ENCODE results near the gene PNPLA3. TPM values are rescaled to one million over a fixed set of nuclear protein-coding genes. Genes with fewer than 3 reads are reported as not detected.

PNPLA3 gene
- total and polyA plus RNA-seq, 12 donors, result 0.08 to 0.95 (median 0.27) TPM; not detected in 5

DNA sequence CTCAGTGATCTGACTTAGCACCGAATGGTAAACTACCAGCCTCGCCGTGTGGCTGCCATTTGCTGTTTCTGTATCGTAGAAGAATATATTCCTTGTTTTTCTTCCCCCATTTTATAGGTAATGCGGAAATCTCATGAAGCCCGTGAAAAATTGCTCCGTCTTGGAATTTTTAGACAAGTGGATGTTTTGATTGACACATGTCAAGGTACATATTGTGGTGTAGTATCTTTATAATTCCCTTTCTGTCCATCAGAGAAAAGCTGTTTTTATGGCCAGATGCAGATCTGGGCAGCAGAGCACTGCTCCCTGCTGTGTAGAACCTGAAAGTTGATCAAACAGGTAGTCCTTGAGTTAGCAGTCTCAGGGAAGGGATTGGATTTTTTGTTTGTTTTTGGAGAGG is 45.0 kb downstream of the PNPLA3 start:
- no peak for ATAC-seq
- no peak overlapping the region for H3K27ac ChIP-seq
- DNase-seq, result no peak
- no peaks in the 10 kb centered on the region for H3K9me3 ChIP-seq
- no peaks in the 10 kb centered on the region for H3K27me3 ChIP-seq
- peaks cover 0 to 100% (median 79%) of the 10 kb centered on the region in 9 donors for H3K36me3 ChIP-seq
- WGBS, 2 donors, result 96 to 98% methylated on average over 7 of the region's 7 CpGs
- no peak for TF ChIP-seq CTCF (IDR thresholded peaks at IDR 0.05)
- intact Hi-C loops (cut with DNase I), result no loop called here
- peaks cover 0 to 5% (median 0%) of the 10 kb centered on the region in 9 donors for H3K4me1 ChIP-seq
- H3K4me3 ChIP-seq, result no peak overlapping the region

- ATAC-seq (no peak), DNase-seq (no peak)
- 90 to 96% methylated on average over 19 of the region's 19 CpGs for WGBS, 2 donors
- intact Hi-C loops (cut with DNase I), result no loop called here
- Histone ChIP-seq H3K4me3 (no peak overlapping the region), H3K27me3 (no peaks in the 10 kb centered on the region), H3K36me3 (peaks cover 0 to 100% (median 80%) of the 10 kb centered on the region in 9 donors), H3K9me3 (no peaks in the 10 kb centered on the region), H3K27ac (no peak overlapping the region), H3K4me1 (peaks cover 0 to 5% (median 0%) of the 10 kb centered on the region in 9 donors)
- no peak for TF ChIP-seq CTCF (IDR thresholded peaks at IDR 0.05)
Observed at GRCh38 chr22:43969021-43969878, 45.6 kb downstream of the PNPLA3 start.

DNA sequence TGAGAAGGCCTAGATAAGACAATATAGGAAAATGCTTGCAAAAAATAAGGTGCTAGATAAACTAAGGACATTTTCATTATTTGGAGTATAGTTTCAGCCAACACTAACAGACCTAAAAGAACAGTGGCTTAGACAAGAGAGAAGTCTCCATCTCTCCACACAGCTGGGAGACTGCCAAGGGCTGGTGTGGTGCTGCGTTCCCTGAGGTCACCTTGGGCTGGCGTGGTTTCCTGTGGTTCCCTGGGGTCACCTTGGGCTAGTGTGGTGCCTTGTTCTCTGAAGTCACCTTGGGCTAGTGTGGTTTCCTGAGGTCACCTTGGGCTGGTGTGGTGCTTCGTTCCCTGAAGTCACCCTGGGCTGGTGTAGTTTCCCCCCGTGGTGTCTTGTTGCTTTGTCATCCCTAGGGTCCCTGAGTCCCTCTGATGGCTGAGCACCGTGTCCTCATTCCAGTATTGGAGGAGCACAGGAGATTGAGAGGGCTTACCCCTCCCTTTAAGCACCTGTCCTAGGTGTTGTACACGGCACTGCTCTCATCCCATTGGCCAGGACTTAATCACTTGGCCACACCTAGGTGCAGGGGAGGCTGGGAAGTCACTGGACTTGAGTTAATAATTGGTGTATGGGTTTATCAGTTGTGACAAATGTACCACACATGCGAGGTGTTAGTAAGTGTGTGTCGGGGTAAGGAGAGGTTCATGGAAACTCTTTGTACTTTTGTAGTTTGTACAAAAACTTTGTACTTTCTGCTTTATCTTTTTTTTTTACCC is 46.6 kb downstream of the PNPLA3 start:
- H3K27me3 ChIP-seq, result no peaks in the 10 kb centered on the region
- no peaks in the 10 kb centered on the region for H3K9me3 ChIP-seq
- H3K4me3 ChIP-seq, result no peak overlapping the region
- WGBS, 2 donors, result 74 to 83% methylated on average over 8 of the region's 8 CpGs
- H3K36me3 ChIP-seq, result peaks cover 0 to 100% (median 80%) of the 10 kb centered on the region in 9 donors
- intact Hi-C loops (cut with DNase I), result no loop called here
- no peak for DNase-seq
- no peak overlapping the region for H3K27ac ChIP-seq
- peak in 1 of 8 donors; percentile 29 for ATAC-seq
- no peak for TF ChIP-seq CTCF (IDR thresholded peaks at IDR 0.05)
- H3K4me1 ChIP-seq, result peaks cover 0 to 5% (median 0%) of the 10 kb centered on the region in 9 donors

DNA sequence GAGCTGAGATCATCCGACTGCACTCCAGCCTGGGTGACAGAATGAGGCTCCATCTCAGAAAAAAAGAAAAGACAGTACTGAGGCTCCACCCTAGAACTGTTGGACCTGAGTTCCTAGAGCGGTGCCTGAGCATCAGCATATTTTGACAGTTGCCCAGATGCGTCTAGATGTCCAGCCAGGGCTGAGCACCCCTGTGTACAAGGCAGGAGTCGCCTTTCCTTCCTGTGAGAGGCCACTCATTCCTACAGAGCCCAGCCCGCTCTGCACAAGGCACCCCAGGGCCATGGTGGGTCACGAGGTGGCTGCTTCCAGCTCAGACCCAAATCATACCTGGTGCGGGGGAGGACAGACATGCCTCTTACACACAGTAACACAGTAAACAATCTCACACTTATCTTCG is 47.5 kb downstream of the PNPLA3 start:
- Histone ChIP-seq H3K27ac (no peak overlapping the region), H3K36me3 (peaks cover 0 to 100% (median 80%) of the 10 kb centered on the region in 9 donors), H3K4me3 (no peak overlapping the region), H3K4me1 (peaks cover 0 to 5% (median 0%) of the 10 kb centered on the region in 9 donors), H3K27me3 (no peaks in the 10 kb centered on the region), H3K9me3 (no peaks in the 10 kb centered on the region)
- no peak for TF ChIP-seq CTCF (IDR thresholded peaks at IDR 0.05)
- ATAC-seq, result no peak
- intact Hi-C loops (cut with DNase I), result no loop called here
- no peak for DNase-seq
- 90 to 96% methylated on average over 8 of the region's 8 CpGs for WGBS, 2 donors

Measured in heart right ventricle (tissue), 16 donors.